ENCODE results near the gene CACNA1G. TPM values are rescaled to one million over a fixed set of nuclear protein-coding genes. Genes with fewer than 3 reads are reported as not detected.

Gene CACNA1G
- total RNA-seq, 2 experiments from 2014 or later: not detected

GRCh38 chr17:50603340-50603739 lies 42.8 kb downstream of the CACNA1G start:
- ChIA-PET POLR2A (no interaction called here), CTCF (ENCODE audit: unreplicated experiment) (no interaction called here)
- TF ChIP-seq CTCF (conservative IDR thresholded peaks at IDR 0.05; ENCODE audit: low read length): peak; percentile 58; the same call in 1 of the 2 replicates
- no peak for TF ChIP-seq EZH2phosphoT487 (IDR thresholded peaks at IDR 0.05; ENCODE audit: borderline replicate concordance, low read depth, low read length)
- no peak overlapping the region for H3K27ac ChIP-seq (ENCODE audit: low read depth, low read length, poor library complexity, severe bottlenecking)
- no peaks in the 10 kb centered on the region for H3K36me3 ChIP-seq (ENCODE audit: insufficient read depth, low read length)
- H3K9me3 ChIP-seq (ENCODE audit: low read length): no peaks in the 10 kb centered on the region
- BruUV-seq (replicated peaks): no TSS peak
- peaks cover 6% of the 10 kb centered on the region for H3K4me1 ChIP-seq (ENCODE audit: insufficient read depth, low read length, poor library complexity, severe bottlenecking)
- H2AFZ ChIP-seq (ENCODE audit: low read length): no peak overlapping the region
- no peak overlapping the region for H3K4me3 ChIP-seq (ENCODE audit: low read depth, low read length, poor library complexity, severe bottlenecking)
- no peak overlapping the region for H3K4me2 ChIP-seq (ENCODE audit: low read length)
- intact Hi-C loops (cut with micrococcal nuclease; ENCODE audit: unreplicated experiment): no loop called here
- H4K20me1 ChIP-seq (ENCODE audit: insufficient read depth, low read length): no peaks in the 10 kb centered on the region
- no peaks in the 10 kb centered on the region for H3K79me2 ChIP-seq (ENCODE audit: insufficient read depth, low read depth, low read length)
- H3K9me2 ChIP-seq (ENCODE audit: insufficient read depth, low read length): no peaks in the 10 kb centered on the region
- DNase-seq (ENCODE audit: low spot score): peak; percentile 30

- no peak overlapping the region for H2AFZ ChIP-seq (ENCODE audit: low read length)
- ChIA-PET CTCF (ENCODE audit: unreplicated experiment) (no interaction called here), POLR2A (no interaction called here)
- H3K4me1 ChIP-seq (ENCODE audit: insufficient read depth, low read length, poor library complexity, severe bottlenecking): no peaks in the 10 kb centered on the region
- H3K27ac ChIP-seq (ENCODE audit: low read depth, low read length, poor library complexity, severe bottlenecking): no peak overlapping the region
- no peaks in the 10 kb centered on the region for H3K9me2 ChIP-seq (ENCODE audit: insufficient read depth, low read length)
- no peaks in the 10 kb centered on the region for H4K20me1 ChIP-seq (ENCODE audit: insufficient read depth, low read length)
- TF ChIP-seq CTCF (conservative IDR thresholded peaks at IDR 0.05; ENCODE audit: low read length) (no peak), EZH2phosphoT487 (IDR thresholded peaks at IDR 0.05; ENCODE audit: borderline replicate concordance, low read depth, low read length) (no peak)
- H3K79me2 ChIP-seq (ENCODE audit: insufficient read depth, low read depth, low read length): no peaks in the 10 kb centered on the region
- no TSS peak for BruUV-seq (replicated peaks)
- H3K4me3 ChIP-seq (ENCODE audit: low read depth, low read length, poor library complexity, severe bottlenecking): no peak overlapping the region
- no peak for DNase-seq (ENCODE audit: low spot score)
- no peak overlapping the region for H3K4me2 ChIP-seq (ENCODE audit: low read length)
- intact Hi-C loops (cut with micrococcal nuclease; ENCODE audit: unreplicated experiment): no loop called here
- no peaks in the 10 kb centered on the region for H3K9me3 ChIP-seq (ENCODE audit: low read length)
- H3K36me3 ChIP-seq (ENCODE audit: insufficient read depth, low read length): no peaks in the 10 kb centered on the region
Observed at GRCh38 chr17:50604513-50604912, 44.0 kb downstream of the CACNA1G start.

GRCh38 chr17:50605429-50605828 lies 44.9 kb downstream of the CACNA1G start:
- Histone ChIP-seq H3K36me3 (ENCODE audit: insufficient read depth, low read length) (no peaks in the 10 kb centered on the region), H3K9me2 (ENCODE audit: insufficient read depth, low read length) (no peaks in the 10 kb centered on the region), H3K4me1 (ENCODE audit: insufficient read depth, low read length, poor library complexity, severe bottlenecking) (no peaks in the 10 kb centered on the region), H3K4me3 (ENCODE audit: low read depth, low read length, poor library complexity, severe bottlenecking) (no peak overlapping the region), H2AFZ (ENCODE audit: low read length) (no peak overlapping the region), H3K27ac (ENCODE audit: low read depth, low read length, poor library complexity, severe bottlenecking) (no peak overlapping the region), H3K9me3 (ENCODE audit: low read length) (no peaks in the 10 kb centered on the region), H3K4me2 (ENCODE audit: low read length) (no peak overlapping the region), H4K20me1 (ENCODE audit: insufficient read depth, low read length) (no peaks in the 10 kb centered on the region), H3K79me2 (ENCODE audit: insufficient read depth, low read depth, low read length) (no peaks in the 10 kb centered on the region)
- ChIA-PET POLR2A (no interaction called here), CTCF (ENCODE audit: unreplicated experiment) (no interaction called here)
- TF ChIP-seq EZH2phosphoT487 (IDR thresholded peaks at IDR 0.05; ENCODE audit: borderline replicate concordance, low read depth, low read length) (no peak), CTCF (conservative IDR thresholded peaks at IDR 0.05; ENCODE audit: low read length) (no peak)
- no TSS peak for BruUV-seq (replicated peaks)
- intact Hi-C loops (cut with micrococcal nuclease; ENCODE audit: unreplicated experiment): no loop called here
- DNase-seq (ENCODE audit: low spot score): no peak
